Brain microvascular endothelial cell (primary cell): ENCODE data around the gene RPS2.

Experiments
- DNase-seq: peaks from one replicate; pipeline ENCODE4 v3.0.0-alpha.2; 2020
- H3K27ac ChIP-seq: fragments of 250-450 bp; sonication (Bioruptor Pico); 2 replicates; pipeline ENCODE4 v1.5.1; 2020; ENCODE audit warnings: mild to moderate bottlenecking, moderate library complexity
- H3K27me3 ChIP-seq: fragments of 250-450 bp; sonication (Bioruptor Pico); replicated peaks from 2 replicates; pipeline ENCODE4 v1.5.1; 2020; ENCODE audit warnings: mild to moderate bottlenecking
- H3K36me3 ChIP-seq: fragments of 250-450 bp; sonication (Bioruptor Pico); replicated peaks from 2 replicates; pipeline ENCODE4 v1.5.1; 2020; ENCODE audit warnings: mild to moderate bottlenecking
- H3K4me3 ChIP-seq: 2 replicates; pipeline ENCODE4 v1.5.1; 2011; ENCODE audit warnings: low read depth, mild to moderate bottlenecking, control low read depth, low read length, moderate library complexity
- in situ Hi-C: cut with HindIII; loops from 2 replicates; pipeline ENCODE4 v1.10.0; 2017; ENCODE audit warnings: low sequenced_read_pairs, low pct_ligation_motif_present
- TF ChIP-seq, protein P1 (sequence below): IDR thresholded peaks from 2 replicates; pipeline ENCODE4 v1.5.1; 2011; ENCODE audit warnings: low read depth, mild to moderate bottlenecking, moderate library complexity, low read length, control low read depth, inconsistent platforms; ENCODE audit errors: missing control alignments

Gene RPS2

DNA sequence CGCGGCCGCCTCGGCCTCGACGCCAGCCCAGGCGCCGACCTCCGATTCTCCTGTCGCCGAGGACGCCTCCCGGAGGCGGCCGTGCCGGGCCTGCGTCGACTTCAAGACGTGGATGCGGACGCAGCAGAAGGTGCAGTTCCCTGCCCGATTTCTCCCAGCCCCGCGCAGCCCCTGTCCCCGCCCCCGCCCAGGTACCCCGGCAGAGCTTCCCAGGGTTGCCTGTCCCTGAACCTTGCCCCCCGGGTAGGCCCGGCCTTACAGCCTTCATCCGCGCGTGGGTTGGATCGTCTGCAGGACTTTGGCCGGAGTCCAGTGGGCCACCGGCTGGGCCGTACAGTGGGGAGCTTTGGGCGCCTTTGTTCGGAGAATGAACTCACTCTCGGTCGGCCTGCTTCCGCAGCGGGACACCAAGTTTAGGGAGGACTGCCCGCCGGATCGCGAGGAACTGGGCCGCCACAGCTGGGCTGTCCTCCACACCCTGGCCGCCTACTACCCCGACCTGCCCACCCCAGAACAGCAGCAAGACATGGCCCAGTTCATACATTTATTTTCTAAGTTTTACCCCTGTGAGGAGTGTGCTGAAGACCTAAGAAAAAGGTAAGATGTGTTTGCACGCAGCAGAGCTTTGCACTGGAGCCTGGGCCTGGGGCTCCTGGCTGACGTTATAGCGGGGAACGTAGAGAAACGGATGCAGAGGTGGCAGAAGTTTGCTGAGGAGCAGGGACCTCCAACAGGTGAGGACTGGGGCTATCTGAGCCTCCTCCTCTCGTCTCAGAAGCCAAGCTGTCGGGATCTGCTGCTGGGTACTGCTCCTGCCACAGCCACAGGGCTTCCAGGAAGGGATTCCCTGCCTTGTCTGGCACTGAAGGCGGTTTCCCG is 20.0 kb upstream of the RPS2 start:
- in situ Hi-C loops = no loop called here
- peaks cover 15% of the 10 kb centered on the region for H3K36me3 ChIP-seq
- TF ChIP-seq, protein P1, sequence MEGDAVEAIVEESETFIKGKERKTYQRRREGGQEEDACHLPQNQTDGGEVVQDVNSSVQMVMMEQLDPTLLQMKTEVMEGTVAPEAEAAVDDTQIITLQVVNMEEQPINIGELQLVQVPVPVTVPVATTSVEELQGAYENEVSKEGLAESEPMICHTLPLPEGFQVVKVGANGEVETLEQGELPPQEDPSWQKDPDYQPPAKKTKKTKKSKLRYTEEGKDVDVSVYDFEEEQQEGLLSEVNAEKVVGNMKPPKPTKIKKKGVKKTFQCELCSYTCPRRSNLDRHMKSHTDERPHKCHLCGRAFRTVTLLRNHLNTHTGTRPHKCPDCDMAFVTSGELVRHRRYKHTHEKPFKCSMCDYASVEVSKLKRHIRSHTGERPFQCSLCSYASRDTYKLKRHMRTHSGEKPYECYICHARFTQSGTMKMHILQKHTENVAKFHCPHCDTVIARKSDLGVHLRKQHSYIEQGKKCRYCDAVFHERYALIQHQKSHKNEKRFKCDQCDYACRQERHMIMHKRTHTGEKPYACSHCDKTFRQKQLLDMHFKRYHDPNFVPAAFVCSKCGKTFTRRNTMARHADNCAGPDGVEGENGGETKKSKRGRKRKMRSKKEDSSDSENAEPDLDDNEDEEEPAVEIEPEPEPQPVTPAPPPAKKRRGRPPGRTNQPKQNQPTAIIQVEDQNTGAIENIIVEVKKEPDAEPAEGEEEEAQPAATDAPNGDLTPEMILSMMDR = no peak
- no peak for DNase-seq
- peaks cover 39% of the 10 kb centered on the region for H3K27me3 ChIP-seq
- H3K27ac ChIP-seq = peak overlapping the region; percentile 58
- H3K4me3 ChIP-seq = peak overlapping the region; percentile 72

DNA sequence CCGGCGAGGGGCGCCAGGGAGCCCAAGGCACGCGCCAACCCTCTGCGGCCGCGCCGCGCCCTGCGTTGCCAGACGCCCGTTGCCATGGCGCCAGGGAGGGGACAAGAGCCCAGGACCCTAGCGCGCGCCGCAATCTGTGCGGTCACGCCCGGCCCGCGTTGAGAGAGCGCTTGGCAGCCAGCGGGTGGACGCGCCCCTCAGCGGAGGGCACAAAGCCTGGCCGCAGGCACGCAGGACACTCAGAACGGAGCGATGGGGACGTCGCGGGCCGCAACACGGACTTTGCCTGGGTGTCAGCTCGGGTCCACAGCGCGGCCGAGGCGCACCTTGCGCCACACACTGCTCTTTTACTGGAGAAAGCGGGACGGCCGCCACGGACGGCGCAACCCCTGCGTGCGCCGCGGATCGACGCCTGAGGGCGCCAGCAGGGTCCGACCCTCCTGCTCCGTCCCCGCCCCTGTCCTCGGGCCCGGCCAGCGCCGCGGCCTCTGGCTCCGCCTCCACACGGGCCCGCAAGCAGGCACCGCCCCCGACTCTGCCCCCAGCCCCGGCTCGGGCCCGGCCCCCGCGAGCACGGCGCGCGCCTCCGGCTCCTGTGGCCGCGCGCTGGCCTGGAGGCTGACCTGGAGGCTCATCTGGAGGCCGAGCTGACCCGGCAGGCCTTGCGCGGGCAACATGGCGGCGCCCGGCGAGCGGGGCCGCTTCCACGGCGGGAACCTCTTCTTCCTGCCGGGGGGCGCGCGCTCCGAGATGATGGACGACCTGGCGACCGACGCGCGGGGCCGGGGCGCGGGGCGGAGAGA is 19.1 kb upstream of the RPS2 start, which contains the start of gene GFER:
TSS of gene GFER (plus strand) at position 650 of the 803 bp plus-strand sequence. CDS start at position 676, 26 bp downstream.
- peaks cover 35% of the 10 kb centered on the region for H3K27me3 ChIP-seq

DNA sequence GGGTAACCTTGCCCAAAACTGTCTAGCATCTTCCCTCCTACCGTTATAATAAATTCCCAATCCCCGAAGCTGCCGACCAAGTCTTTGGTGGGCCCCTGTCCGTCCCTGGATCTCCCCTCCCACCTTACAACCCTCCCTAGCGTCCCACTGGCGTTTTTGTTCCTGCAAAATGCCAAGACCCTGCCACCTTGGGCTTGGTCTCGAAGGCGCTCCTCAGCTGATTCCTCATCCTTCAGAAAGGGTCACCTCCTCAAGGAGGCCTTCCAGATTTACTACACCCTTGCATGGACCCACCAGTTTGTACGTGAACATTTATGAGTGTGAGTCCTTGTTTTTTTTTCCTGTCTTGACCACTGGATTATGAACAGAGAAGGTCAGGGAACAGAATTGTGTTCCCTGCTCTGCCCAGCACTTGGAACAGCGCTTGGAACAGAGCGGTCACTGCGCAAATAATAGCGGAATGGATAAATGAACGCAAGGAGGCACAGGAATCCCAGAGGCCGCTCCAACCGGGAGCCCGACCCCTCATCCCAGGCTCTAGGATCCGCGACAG is 18.4 kb upstream of the RPS2 start:
- in situ Hi-C loops = no loop called here
- peaks cover 24% of the 10 kb centered on the region for H3K36me3 ChIP-seq
- DNase-seq = no peak
- peaks cover 34% of the 10 kb centered on the region for H3K27me3 ChIP-seq
- TF ChIP-seq, protein P1 = peak; percentile 36
- no peak overlapping the region for H3K27ac ChIP-seq
- peak overlapping the region; percentile 72 for H3K4me3 ChIP-seq

More for the DNA sequence above, 19.1 kb upstream of the RPS2 start, which contains the start of gene GFER:
- in situ Hi-C loops = no loop called here
- peak; percentile 82 for DNase-seq
- H3K36me3 ChIP-seq = peaks cover 17% of the 10 kb centered on the region
- H3K27ac ChIP-seq = peak within 1 kb of the TSS; percentile 58
- TF ChIP-seq, protein P1 = peak; percentile 35
- H3K4me3 ChIP-seq = peak within 1 kb of the TSS; percentile 72

DNA sequence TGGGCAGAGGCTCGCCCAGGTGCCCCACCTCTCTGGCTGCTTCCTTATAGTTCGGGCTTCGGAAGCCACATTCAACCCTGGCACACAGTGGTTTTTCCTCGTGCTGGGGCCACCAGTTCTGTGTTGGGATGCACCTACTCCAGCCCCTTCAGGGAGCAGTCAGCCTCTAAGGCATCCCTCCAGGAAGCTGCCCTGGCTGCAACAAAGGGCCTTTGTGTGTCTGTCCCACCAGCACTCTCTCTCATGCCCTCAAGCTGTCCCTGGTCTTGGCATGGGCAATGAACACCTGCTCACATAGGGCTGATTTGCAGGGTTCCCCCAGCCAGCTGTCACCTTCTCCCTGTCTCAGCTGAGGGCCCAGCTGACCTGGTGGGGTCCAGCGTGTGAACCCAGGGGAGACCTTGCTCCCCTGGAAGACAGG is 17.4 kb upstream of the RPS2 start:
- H3K27me3 ChIP-seq = peaks cover 34% of the 10 kb centered on the region
- in situ Hi-C loops = no loop called here

DNA sequence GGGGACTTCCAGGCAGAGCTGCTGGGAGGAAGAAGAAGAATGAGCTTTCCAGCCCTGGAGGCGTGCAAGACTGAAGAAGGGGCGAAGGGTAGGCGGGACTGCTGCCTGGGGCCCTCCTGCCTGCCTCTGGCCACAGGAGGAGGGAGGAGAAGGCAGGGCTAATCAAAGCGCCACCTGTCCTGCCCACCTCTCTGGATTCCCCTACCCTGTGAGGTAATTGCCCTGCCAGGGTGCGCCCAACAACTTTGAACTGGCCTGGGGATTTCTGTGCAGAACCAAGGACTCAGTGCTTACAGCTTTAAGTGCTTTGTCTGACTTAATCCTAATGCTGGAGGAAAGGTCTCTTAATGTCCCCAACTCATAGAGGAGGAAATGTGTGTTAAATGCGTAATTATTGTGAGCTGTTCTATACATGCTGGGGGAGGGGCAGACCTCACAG is 16.8 kb upstream of the RPS2 start, which contains the start of gene NOXO1:
TSS of gene NOXO1 (minus strand) at position 72 of the 439 bp plus-strand sequence. CDS start 290 bp downstream, outside the sequence.
- Histone ChIP-seq H3K27me3 (peaks cover 34% of the 10 kb centered on the region), H3K27ac (no peak within 1 kb of the TSS), H3K36me3 (peaks cover 33% of the 10 kb centered on the region), H3K4me3 (no peak within 1 kb of the TSS)
- no peak for DNase-seq
- TF ChIP-seq, protein P1 = no peak
- in situ Hi-C loops = no loop called here

More for the DNA sequence above, 17.4 kb upstream of the RPS2 start:
- H3K4me3 ChIP-seq = no peak overlapping the region
- no peak for DNase-seq
- peaks cover 32% of the 10 kb centered on the region for H3K36me3 ChIP-seq
- no peak overlapping the region for H3K27ac ChIP-seq
- TF ChIP-seq, protein P1 = no peak
